GM19351 (cell line): ENCODE results near the gene STARD10.
"Not testable (repeated sequence)": the region's sequence is repeated elsewhere in the genome, so short reads cannot be mapped to it uniquely, and the experiment has no call there.

Source experiments
- ATAC-seq: cut with Tn5 transposase; IDR thresholded peaks from one replicate; pipeline ENCODE4 v1.9.1; 2021; ENCODE audit warnings: mild to moderate bottlenecking, moderate library complexity; ENCODE audit not compliant: unreplicated experiment

Gene STARD10

GRCh38 chr11:72793425-72794367 lies at the start of gene STARD10:
STARD10 (minus strand) TSS chr11:72794047; CDS start chr11:72781181, 12,866 bp downstream.
- ATAC-seq = peak; percentile 92

GRCh38 chr11:72842653-72843330 lies 48.9 kb upstream of the STARD10 start:
- no peak for ATAC-seq

- no peak for ATAC-seq
These were observed 48.3 kb upstream of the STARD10 start for GRCh38 chr11:72842126-72842525.

GRCh38 chr11:72841397-72841796 lies 47.5 kb upstream of the STARD10 start:
- no peak for ATAC-seq

GRCh38 chr11:72840780-72841179 lies 46.9 kb upstream of the STARD10 start:
- ATAC-seq = no peak

- ATAC-seq = no peak
These were observed 45.0 kb upstream of the STARD10 start for GRCh38 chr11:72838691-72839305.

- no peak for ATAC-seq
These were observed 42.3 kb upstream of the STARD10 start for GRCh38 chr11:72836111-72836510.

GRCh38 chr11:72834905-72835304 lies 41.1 kb upstream of the STARD10 start:
- ATAC-seq = no peak

- ATAC-seq = no peak
These were observed 40.1 kb upstream of the STARD10 start for GRCh38 chr11:72833811-72834493.

- no peak for ATAC-seq
These were observed 39.4 kb upstream of the STARD10 start for GRCh38 chr11:72833083-72833733.

- no peak for ATAC-seq
These were observed 38.6 kb upstream of the STARD10 start for GRCh38 chr11:72832301-72833082.

- no peak for ATAC-seq
These were observed 37.9 kb upstream of the STARD10 start for GRCh38 chr11:72831521-72832300.

GRCh38 chr11:72829884-72830533 lies 36.2 kb upstream of the STARD10 start:
- ATAC-seq = no peak

- no peak for ATAC-seq
These were observed 35.3 kb upstream of the STARD10 start for GRCh38 chr11:72829178-72829577.

- ATAC-seq = no peak
These were observed 34.9 kb upstream of the STARD10 start for GRCh38 chr11:72828692-72829101.

GRCh38 chr11:72828081-72828567 lies 34.3 kb upstream of the STARD10 start:
- ATAC-seq = no peak

GRCh38 chr11:72827656-72828055 lies 33.8 kb upstream of the STARD10 start:
- ATAC-seq = not testable (repeated sequence)

GRCh38 chr11:72826942-72827480 lies 33.2 kb upstream of the STARD10 start:
- ATAC-seq = no peak
